ENCODE data around the gene LIN7C. TPM values are rescaled to one million over a fixed set of nuclear protein-coding genes. Genes with fewer than 3 reads are reported as not detected.

The LIN7C gene
- polyA plus RNA-seq, 1 experiment = 22.8 TPM

GRCh38 chr11:27459191-27459590 is 47.4 kb downstream of the LIN7C start:
- TF ChIP-seq CTCF (IDR thresholded peaks at IDR 0.05; ENCODE audit: low read depth, low read length) = no peak
- H3K9me3 ChIP-seq (ENCODE audit: control insufficient read depth, insufficient read depth, low read length) = no peaks in the 10 kb centered on the region
- ChIA-PET CTCF (interaction anchor here (0.6 kb wide), 1 partner anchor 40 kb away, joined by 3 read pairs; no protein-coding TSS in a partner anchor), POLR2A (interaction anchor here (0.6 kb wide), 1 partner anchor 14 kb away, joined by 3 read pairs; the partner anchor contains the start of gene LGR4)
- no peaks in the 10 kb centered on the region for H3K27me3 ChIP-seq (ENCODE audit: control insufficient read depth, insufficient read depth, low read length)
- no peak overlapping the region for H3K4me3 ChIP-seq (ENCODE audit: low read depth, low read length)
- DNase-seq (ENCODE audit: low read depth, low spot score) = no peak
- no peak overlapping the region for H3K27ac ChIP-seq (ENCODE audit: low read depth, low read length)

GRCh38 chr11:27458182-27458581 is 48.4 kb downstream of the LIN7C start:
- CTCF ChIA-PET = no interaction called here
- no peak for TF ChIP-seq CTCF (IDR thresholded peaks at IDR 0.05; ENCODE audit: low read depth, low read length)
- no peaks in the 10 kb centered on the region for H3K9me3 ChIP-seq (ENCODE audit: control insufficient read depth, insufficient read depth, low read length)
- H3K4me3 ChIP-seq (ENCODE audit: low read depth, low read length) = no peak overlapping the region
- no peaks in the 10 kb centered on the region for H3K27me3 ChIP-seq (ENCODE audit: control insufficient read depth, insufficient read depth, low read length)
- no peak for DNase-seq (ENCODE audit: low read depth, low spot score)
- POLR2A ChIA-PET = no interaction called here
- H3K27ac ChIP-seq (ENCODE audit: low read depth, low read length) = no peak overlapping the region

GRCh38 chr11:27456795-27457329 is 49.7 kb downstream of the LIN7C start:
- Histone ChIP-seq H3K27ac (ENCODE audit: low read depth, low read length) (no peak overlapping the region), H3K27me3 (ENCODE audit: control insufficient read depth, insufficient read depth, low read length) (no peaks in the 10 kb centered on the region), H3K4me3 (ENCODE audit: low read depth, low read length) (no peak overlapping the region), H3K9me3 (ENCODE audit: control insufficient read depth, insufficient read depth, low read length) (no peaks in the 10 kb centered on the region)
- POLR2A ChIA-PET = interaction anchor here (0.5 kb wide), 1 partner anchor 16 kb away, joined by 4 read pairs; the partner anchor contains the start of gene LGR4
- DNase-seq (ENCODE audit: low read depth, low spot score) = no peak
- TF ChIP-seq CTCF (IDR thresholded peaks at IDR 0.05; ENCODE audit: low read depth, low read length) = no peak
- CTCF ChIA-PET = interaction anchor here (0.6 to 1.6 kb wide), 2 partner anchors 8 to 158 kb away, joined by 3 to 4 read pairs; no protein-coding TSS in a partner anchor

- Histone ChIP-seq H3K27ac (ENCODE audit: low read depth, low read length) (no peak overlapping the region), H3K9me3 (ENCODE audit: control insufficient read depth, insufficient read depth, low read length) (no peaks in the 10 kb centered on the region), H3K4me3 (ENCODE audit: low read depth, low read length) (no peak overlapping the region), H3K27me3 (ENCODE audit: control insufficient read depth, insufficient read depth, low read length) (no peaks in the 10 kb centered on the region)
- ChIA-PET POLR2A (interaction anchor here (0.5 kb wide), 1 partner anchor 16 kb away, joined by 4 read pairs; the partner anchor contains the start of gene LGR4), CTCF (interaction anchor here (0.8 to 1.6 kb wide), 4 partner anchors 8 to 297 kb away, joined by 3 to 5 read pairs (median 4); no protein-coding TSS in a partner anchor)
- no peak for TF ChIP-seq CTCF (IDR thresholded peaks at IDR 0.05; ENCODE audit: low read depth, low read length)
- DNase-seq (ENCODE audit: low read depth, low spot score) = no peak
Measured at GRCh38 chr11:27456140-27456794, 50.3 kb downstream of the LIN7C start.

GRCh38 chr11:27455667-27456066 is 50.9 kb downstream of the LIN7C start:
- H3K27ac ChIP-seq (ENCODE audit: low read depth, low read length) = no peak overlapping the region
- CTCF ChIA-PET = interaction anchor here (0.8 to 1.2 kb wide), 3 partner anchors 30 to 296 kb away, joined by 3 to 5 read pairs (median 4); no protein-coding TSS in a partner anchor
- no peak for TF ChIP-seq CTCF (IDR thresholded peaks at IDR 0.05; ENCODE audit: low read depth, low read length)
- H3K9me3 ChIP-seq (ENCODE audit: control insufficient read depth, insufficient read depth, low read length) = no peaks in the 10 kb centered on the region
- POLR2A ChIA-PET = no interaction called here
- H3K4me3 ChIP-seq (ENCODE audit: low read depth, low read length) = no peak overlapping the region
- DNase-seq (ENCODE audit: low read depth, low spot score) = no peak
- H3K27me3 ChIP-seq (ENCODE audit: control insufficient read depth, insufficient read depth, low read length) = no peaks in the 10 kb centered on the region
